ENCODE data around the gene ZNF653. TPM values are rescaled to one million over a fixed set of nuclear protein-coding genes. Genes with fewer than 3 reads are reported as not detected.

The ZNF653 gene
- total RNA-seq, 1 experiment from 2014 or later = 14.2 TPM

DNA sequence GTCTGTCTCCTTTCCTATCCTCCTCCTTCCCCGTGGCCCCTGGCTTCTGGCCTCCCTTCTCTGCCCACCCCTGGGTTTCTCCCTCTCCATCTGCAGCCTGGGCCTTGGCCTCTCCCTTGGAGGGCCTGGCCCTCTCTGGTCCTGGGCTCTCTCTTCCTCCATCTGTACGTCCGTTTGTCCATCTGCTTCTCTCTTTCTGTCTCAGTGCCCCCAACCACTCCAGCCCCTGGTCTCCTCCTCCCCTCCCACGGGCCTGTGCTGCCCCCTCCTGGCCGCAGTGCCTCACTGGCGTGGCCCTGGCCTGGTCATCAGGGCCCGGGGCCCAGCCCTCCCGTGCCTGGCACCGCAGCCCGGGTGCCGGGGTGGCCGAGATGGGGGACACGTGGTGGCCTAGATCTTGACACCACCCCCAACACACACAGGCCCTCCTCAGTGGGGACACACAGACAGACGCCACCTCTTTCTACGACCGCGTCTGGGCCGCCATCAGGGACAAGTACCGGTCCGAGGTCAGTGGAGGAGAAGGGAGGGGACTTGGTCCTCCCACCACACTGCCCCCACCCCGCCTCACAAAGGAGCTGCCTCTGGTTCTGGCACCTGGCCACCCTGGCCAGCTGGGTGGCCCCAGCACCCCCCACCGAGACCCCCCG lies 58.9 kb downstream of the ZNF653 start:
- Histone ChIP-seq H4K20me1 (ENCODE audit: low read length) (no peaks in the 10 kb centered on the region), H3K4me2 (ENCODE audit: low read length) (no peak overlapping the region), H2AFZ (ENCODE audit: low read length) (no peak overlapping the region), H3K9me3 (ENCODE audit: low read length) (no peaks in the 10 kb centered on the region), H3K27ac (ENCODE audit: low read length) (no peak overlapping the region), H3K79me2 (ENCODE audit: low read length) (peaks cover 5% of the 10 kb centered on the region; the same call in 1 of the 2 replicates), H3K9ac (ENCODE audit: low read length) (no peak overlapping the region), H3F3A (ENCODE audit: low read length, unreplicated experiment) (no peaks in the 10 kb centered on the region), H3K4me3 (ENCODE audit: low read length) (no peak overlapping the region), H3K9me2 (replicated peaks; ENCODE audit: low read length) (no peaks in the 10 kb centered on the region), H3K27me3 (ENCODE audit: low read length) (no peaks in the 10 kb centered on the region), H3K36me3 (ENCODE audit: low read depth, low read length) (peaks cover 50% of the 10 kb centered on the region), H3K4me1 (ENCODE audit: insufficient read depth, low read length) (no peaks in the 10 kb centered on the region)
- TF ChIP-seq EZH2 (IDR thresholded peaks at IDR 0.05; ENCODE audit: low read length, unreplicated experiment) = no peak
- TF ChIP-seq CTCF (conservative IDR thresholded peaks at IDR 0.05; ENCODE audit: low read depth, low read length) = peak; percentile 96
- ATAC-seq (peak; percentile 80), DNase-seq (peak; percentile 57)
- intact Hi-C loops (cut with micrococcal nuclease) = no loop called here
- ChIA-PET CTCF (no interaction called here), POLR2A (ENCODE audit: unreplicated experiment) (no interaction called here)
- BruUV-seq (replicated peaks) = no TSS peak

GRCh38 chr19:11446271-11446651 lies 59.4 kb downstream of the ZNF653 start:
- Histone ChIP-seq H3F3A (ENCODE audit: low read length, unreplicated experiment) (no peaks in the 10 kb centered on the region), H3K36me3 (ENCODE audit: low read depth, low read length) (peaks cover 52% of the 10 kb centered on the region), H3K4me1 (ENCODE audit: insufficient read depth, low read length) (no peaks in the 10 kb centered on the region), H3K9me2 (replicated peaks; ENCODE audit: low read length) (no peaks in the 10 kb centered on the region), H3K79me2 (ENCODE audit: low read length) (peaks cover 10% of the 10 kb centered on the region; the same call in 1 of the 2 replicates), H3K4me3 (ENCODE audit: low read length) (no peak overlapping the region), H3K27ac (ENCODE audit: low read length) (no peak overlapping the region), H4K20me1 (ENCODE audit: low read length) (no peaks in the 10 kb centered on the region), H2AFZ (ENCODE audit: low read length) (no peak overlapping the region), H3K9me3 (ENCODE audit: low read length) (no peaks in the 10 kb centered on the region), H3K4me2 (ENCODE audit: low read length) (no peak overlapping the region), H3K27me3 (ENCODE audit: low read length) (no peaks in the 10 kb centered on the region), H3K9ac (ENCODE audit: low read length) (no peak overlapping the region)
- ChIA-PET POLR2A (ENCODE audit: unreplicated experiment) (no interaction called here), CTCF (no interaction called here)
- TF ChIP-seq EZH2phosphoT487 (IDR thresholded peaks at IDR 0.05; ENCODE audit: borderline replicate concordance, low read length) (no peak), EZH2 (IDR thresholded peaks at IDR 0.05; ENCODE audit: low read length, unreplicated experiment) (no peak), CTCF (conservative IDR thresholded peaks at IDR 0.05; ENCODE audit: low read depth, low read length) (no peak)
- no TSS peak for BruUV-seq (replicated peaks)
- ATAC-seq (no peak), DNase-seq (no peak)
- intact Hi-C loops (cut with micrococcal nuclease) = no loop called here

- Histone ChIP-seq H3K4me1 (ENCODE audit: insufficient read depth, low read length) (no peaks in the 10 kb centered on the region), H3K9me3 (ENCODE audit: low read length) (no peaks in the 10 kb centered on the region), H3F3A (ENCODE audit: low read length, unreplicated experiment) (no peaks in the 10 kb centered on the region), H3K79me2 (ENCODE audit: low read length) (peaks cover 17% of the 10 kb centered on the region; the same call in 1 of the 2 replicates), H3K9ac (ENCODE audit: low read length) (no peak overlapping the region), H3K4me2 (ENCODE audit: low read length) (no peak overlapping the region), H3K9me2 (replicated peaks; ENCODE audit: low read length) (no peaks in the 10 kb centered on the region), H2AFZ (ENCODE audit: low read length) (no peak overlapping the region), H3K27me3 (ENCODE audit: low read length) (no peaks in the 10 kb centered on the region), H3K4me3 (ENCODE audit: low read length) (no peak overlapping the region), H3K36me3 (ENCODE audit: low read depth, low read length) (peaks cover 58% of the 10 kb centered on the region), H3K27ac (ENCODE audit: low read length) (no peak overlapping the region), H4K20me1 (ENCODE audit: low read length) (no peaks in the 10 kb centered on the region)
- POLR2A ChIA-PET (ENCODE audit: unreplicated experiment) = no interaction called here
- no TSS peak for BruUV-seq (replicated peaks)
- ATAC-seq (no peak), DNase-seq (no peak)
- intact Hi-C loops (cut with micrococcal nuclease) = no loop called here
- CTCF ChIA-PET = no interaction called here
- no peak for TF ChIP-seq CTCF (conservative IDR thresholded peaks at IDR 0.05; ENCODE audit: low read depth, low read length)
These were observed 60.5 kb downstream of the ZNF653 start for GRCh38 chr19:11445141-11445540.
